PFSK-1 (cell line): ENCODE data around the gene PRSS21.

Source experiments
- POLR2AphosphoS5 ChIP-seq: IDR thresholded peaks from 2 replicates; pipeline ENCODE4 v1.6.1; 2012; ENCODE audit warnings: low read depth, mild to moderate bottlenecking, control low read depth, low read length, moderate library complexity
- SIN3A ChIP-seq: IDR thresholded peaks from 2 replicates; pipeline ENCODE4 v1.6.1; 2012; ENCODE audit warnings: mild to moderate bottlenecking, low read length, moderate library complexity, borderline replicate concordance; ENCODE audit not compliant: insufficient read depth

DNA sequence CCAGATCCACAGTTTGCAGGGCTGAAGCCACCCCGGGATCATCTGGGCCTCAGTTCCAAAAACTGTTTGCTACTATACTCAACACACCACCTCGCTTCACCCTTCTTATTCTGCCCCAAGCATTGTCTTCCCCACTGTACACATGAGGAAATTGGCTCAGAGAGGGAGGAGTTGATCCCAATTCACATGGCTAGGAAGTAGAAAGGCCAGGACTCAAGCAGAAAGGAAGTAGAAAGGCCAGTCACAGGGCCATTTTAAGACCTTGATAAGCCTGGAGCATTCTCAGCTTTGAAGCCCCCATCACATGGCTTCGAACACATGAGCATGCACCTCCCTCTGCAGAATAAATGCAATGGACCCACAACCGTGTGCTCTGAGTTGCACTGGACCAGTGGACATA is 48.6 kb downstream of the PRSS21 start:
- no peak for TF ChIP-seq SIN3A
- no peak for TF ChIP-seq POLR2AphosphoS5
